ENCODE results near the gene TRIOBP. TPM values are rescaled to one million over a fixed set of nuclear protein-coding genes. Genes with fewer than 3 reads are reported as not detected.

TRIOBP gene
- total RNA-seq, 2 donors from 2014 or later: 87.2 TPM

DNA sequence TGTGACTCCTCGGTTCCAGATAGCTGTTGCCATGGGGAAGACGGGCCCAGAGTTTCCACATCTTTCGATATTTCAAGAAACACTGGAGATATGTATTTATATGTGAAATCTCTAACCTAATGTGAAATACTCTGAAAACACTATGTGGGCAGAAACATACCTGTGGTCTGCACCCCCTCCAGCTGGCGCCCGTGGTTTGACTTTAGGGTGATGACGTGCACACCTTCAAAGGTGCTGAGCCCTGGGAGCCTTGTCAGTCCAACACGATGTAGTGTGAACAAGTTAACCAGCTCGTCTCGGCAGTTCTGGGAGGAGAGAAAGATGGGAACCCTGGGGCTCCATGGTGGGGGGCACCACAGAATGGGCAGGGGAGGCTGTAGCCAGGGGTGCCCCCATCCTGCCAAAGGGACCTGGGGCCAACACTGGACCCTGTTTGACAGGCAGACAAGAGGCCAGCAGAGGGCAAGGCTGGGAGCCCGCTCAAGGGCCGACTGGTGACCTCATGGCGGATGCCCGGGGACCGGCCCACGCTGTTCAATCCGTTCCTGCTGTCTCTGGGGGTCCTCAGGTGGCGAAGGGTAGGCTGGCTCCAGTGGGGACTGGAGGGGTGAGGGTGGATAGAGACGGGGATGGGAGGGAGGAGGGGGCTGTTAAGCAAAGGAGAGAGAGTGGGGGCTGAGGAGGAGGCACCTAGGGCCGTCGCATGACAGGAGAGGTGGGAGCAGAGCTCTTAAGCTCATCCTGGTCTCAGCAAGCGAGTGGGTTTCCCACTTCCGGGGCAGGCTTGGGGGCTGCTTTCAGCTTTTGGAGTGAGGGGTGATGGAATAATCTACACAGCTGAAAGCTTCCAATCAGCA, 43.8 kb downstream of the TRIOBP start:
- ATAC-seq: no peak
- no peak for DNase-seq
- intact Hi-C loops (cut with DNase I, micrococcal nuclease): no loop called here

GRCh38 chr22:37741312-37741795, 44.5 kb downstream of the TRIOBP start:
- DNase-seq: peak; percentile 64 to 86
- intact Hi-C loops (cut with DNase I, micrococcal nuclease): no loop called here
- no peak for ATAC-seq

DNA sequence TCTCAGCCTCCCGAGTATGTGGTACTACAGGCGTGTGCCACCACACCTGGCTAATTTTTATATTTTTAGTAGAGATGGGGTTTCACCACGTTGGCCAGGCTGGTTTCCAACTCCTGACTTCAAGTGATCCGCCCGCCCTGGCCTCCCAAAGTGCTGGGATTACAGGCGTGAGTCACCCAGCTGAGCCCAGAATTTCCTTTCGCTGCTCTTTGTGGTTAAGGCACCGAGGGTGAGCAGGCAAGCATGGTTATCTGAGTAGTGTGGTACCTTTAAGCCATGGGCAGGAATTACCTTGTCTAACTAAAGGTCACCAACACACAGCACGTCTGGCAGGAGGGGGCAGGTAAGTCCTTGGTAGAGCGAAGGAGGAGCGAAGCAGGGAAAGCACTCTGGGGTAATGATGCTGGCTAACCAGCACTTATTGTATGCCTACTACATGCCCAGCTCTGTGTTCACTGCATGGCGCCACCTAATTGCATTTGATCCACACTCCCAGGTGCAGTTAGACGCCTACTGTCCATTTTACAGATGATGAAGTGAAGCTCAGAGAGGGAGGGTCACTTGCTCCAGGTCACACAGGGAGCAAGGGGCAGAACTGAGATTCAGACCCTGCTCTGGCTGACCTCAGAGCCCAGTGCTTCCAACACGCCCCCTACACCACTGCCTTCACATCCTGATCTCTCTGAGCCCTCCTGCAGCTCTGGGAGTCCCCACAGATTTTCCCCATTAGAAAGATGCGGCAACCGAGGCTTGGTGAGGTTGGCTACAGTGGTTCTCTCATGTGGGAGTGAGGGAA, 45.7 kb downstream of the TRIOBP start:
- intact Hi-C loops (cut with DNase I, micrococcal nuclease): no loop called here
- ATAC-seq: no peak
- no peak for DNase-seq

DNA sequence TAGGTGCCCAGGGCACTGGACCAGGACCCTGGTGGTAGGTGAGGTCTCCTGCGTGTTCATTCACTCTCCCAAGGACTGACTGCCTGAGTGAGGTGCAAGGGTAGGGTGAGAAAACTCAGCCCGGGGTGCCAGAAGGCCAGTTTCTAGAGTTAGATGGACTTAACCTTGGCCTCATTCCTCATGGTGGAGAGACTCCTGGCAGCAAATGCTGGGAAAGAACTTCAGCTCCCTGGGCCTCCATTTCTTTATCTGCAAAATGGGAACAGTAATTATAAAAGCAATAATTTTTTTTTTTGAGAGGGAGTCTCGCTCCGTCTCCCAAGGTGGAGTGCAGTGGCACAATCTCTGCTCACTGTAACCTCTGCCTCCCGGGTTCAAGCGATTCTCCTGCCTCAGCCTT, 47.7 kb downstream of the TRIOBP start:
- intact Hi-C loops (cut with DNase I, micrococcal nuclease): no loop called here
- ATAC-seq (no peak), DNase-seq (no peak)

DNA sequence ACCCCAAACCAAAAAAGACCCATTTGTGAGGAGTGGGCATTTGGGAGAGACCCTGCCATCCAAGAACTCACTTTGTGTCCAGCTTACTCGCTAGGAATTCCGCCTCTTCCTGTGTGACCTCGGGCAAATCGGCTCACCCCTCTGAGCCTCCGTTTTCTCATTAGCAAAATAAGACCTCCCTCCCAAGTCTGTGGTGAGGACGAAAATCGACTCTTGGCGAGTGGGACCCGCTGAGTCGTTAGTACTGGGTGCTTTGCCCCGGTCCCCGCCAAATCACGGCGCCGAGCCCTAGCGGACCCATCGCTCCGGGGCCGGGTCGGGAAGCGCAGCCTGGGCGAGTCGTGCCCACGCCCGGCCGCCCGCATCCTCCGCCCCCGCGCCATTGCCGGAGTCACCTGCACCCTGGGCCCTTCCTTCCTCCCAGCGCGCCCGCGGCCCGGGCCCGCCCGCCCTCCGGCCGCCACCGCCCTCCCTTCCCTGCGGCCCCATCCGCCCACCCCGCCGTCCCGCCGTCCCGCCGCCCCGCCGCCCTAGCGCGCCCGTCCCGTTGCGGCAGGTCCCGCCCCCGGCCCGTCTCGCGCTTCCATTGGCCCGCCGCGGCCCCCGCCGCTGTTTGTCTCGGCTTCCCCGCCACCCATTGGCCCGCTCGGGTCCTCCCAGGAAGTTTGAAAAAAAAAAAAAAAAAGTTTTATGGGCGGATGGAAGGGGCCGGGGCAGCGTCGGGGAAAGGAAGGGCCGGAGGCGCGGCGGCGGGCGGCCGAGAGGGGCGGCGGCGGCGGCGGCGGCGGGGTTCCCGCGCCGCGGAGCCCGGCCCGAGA, 48.9 kb downstream of the TRIOBP start:
- ATAC-seq (peak; percentile 80), DNase-seq (peak; percentile 91 to 94)
- intact Hi-C loops (cut with DNase I, micrococcal nuclease): no loop called here

DNA sequence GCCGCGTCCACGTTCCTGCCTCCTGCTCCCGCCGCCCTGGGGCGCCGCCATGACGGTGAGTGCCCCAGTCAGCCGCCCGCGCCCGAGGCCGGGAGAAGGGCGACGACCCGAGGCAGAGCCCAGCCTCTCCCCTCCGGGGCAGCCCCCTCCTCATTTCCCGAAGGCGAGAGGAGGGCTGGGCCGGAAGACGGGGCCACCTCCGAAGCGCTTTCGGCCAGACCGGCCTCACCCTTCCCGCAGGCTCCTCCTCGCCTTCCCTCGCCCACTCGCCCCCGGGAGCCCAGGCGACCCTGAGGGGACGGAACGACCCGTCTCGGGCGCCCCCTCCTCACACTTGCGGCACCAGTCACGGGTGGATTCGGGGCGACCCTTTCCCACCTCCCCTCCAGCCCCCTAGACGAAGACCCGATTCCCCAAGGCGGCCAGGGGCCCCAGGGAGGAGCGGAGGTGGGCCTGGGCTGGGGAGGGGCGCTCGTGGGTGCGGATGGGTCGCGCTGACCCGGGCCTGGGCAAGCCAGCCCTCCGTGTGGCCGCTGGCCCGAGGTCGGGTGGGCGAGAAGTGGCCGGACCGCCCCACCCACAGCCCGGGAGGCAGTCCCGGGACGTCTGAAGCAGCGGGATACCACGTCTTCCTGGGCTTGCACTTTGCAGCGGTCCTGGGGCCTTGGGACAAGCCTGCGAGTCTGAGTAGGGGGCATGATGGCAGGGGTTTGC, 49.7 kb downstream of the TRIOBP start:
- intact Hi-C loops (cut with DNase I, micrococcal nuclease): no loop called here
- peak; percentile 44 for ATAC-seq
- no peak for DNase-seq

DNA sequence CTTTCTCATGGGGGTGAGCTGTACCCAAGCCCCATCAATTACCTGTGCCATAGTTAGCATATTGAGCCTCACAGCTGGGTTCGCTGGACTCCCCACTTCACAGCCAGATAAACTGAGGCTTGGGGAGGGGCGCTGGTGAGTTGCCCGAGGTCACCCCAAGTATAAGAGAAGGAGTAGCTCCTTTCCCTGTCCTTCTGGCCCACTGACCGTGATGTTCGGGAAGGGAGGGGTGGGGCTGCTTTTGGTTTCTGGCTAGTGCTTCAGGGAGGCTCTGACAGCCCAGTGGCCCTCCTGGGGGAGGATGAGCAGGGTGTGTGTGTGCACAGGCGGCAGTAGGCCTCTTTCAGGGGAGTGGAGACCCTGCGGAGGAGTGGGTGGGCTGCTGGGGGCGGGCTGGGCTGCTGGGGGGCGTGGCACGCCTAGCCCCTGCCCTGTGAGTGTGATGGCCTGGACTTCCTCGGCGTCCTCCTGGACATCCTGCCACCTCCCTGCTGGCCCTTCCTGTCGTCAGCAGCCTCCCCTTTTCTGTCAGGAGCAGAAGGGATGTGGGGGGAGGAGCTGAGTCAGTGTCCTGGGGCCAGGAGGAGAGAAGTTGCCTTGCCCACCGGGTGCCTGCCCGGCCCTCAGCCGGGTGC, 50.3 kb downstream of the TRIOBP start:
- intact Hi-C loops (cut with DNase I, micrococcal nuclease): no loop called here
- peak in 1 of 2 donors; percentile 65 for DNase-seq

DNA sequence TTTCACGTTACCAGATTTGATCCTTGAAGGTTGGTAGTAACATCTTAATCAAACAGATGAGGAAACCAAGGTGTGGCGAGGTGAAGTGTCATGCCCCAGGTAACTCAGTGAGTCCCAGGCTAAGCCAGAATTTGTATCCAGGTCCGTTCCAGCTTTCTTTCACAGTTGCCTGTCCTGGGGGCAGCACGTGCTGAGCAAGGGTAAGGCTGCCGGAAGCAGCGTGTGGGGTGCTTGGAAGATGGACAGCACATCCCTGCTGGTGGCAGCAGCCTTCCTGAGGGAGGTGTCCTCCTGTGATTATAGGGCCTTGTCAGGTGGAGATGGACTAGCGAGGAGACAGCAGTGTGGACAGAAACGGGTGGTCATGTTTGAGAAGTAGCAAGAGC, 50.9 kb downstream of the TRIOBP start:
- ATAC-seq (no peak), DNase-seq (no peak)
- intact Hi-C loops (cut with DNase I, micrococcal nuclease): no loop called here

More for the DNA sequence above, 50.3 kb downstream of the TRIOBP start:
- peak; percentile 4 for ATAC-seq

DNA sequence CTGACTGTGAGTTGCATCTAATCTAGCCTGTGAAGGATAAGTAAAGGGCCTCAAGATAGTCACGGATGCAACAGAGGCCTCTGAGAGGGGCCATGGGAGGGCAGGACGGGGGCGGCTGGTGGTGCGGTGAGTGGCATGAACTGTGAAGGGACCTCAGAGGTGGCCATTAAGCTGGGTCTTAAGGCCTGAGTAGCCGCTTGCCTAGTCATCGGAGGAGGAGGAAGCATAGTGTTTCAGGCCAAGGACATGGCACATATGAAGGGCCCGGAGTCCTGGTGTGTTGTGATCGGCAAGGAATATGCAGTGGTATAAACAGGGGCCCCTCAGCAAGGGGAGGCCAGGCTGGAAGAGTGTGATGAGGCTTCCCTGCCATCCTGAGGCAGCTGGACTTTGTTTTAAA, 51.8 kb downstream of the TRIOBP start:
- intact Hi-C loops (cut with DNase I, micrococcal nuclease): no loop called here
- DNase-seq (no peak), ATAC-seq (no peak)

DNA sequence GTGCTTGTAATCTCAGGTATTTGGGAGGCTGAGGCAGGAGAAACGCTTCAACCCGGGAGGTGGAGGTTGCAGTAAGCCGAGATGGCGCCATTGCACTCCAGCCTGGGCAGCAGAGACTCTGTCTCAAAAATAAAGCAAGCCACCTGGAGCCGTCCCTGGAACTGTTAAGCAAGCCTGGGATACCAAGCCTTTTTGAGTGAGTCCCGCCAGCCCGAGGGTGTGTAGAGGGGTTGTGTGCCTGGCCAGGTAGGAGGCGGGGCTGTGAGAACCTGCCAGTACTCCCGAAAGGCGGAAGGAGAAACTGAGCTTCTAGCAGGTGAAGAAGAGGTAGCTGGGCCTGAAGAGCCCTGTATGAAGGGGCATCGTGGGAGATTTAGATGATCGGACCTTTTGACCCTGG, 52.4 kb downstream of the TRIOBP start:
- ATAC-seq (no peak), DNase-seq (no peak)
- intact Hi-C loops (cut with DNase I, micrococcal nuclease): no loop called here

- DNase-seq: no peak
- ATAC-seq: no peak
- intact Hi-C loops (cut with DNase I, micrococcal nuclease): no loop called here
These were observed 53.2 kb downstream of the TRIOBP start for GRCh38 chr22:37749831-37750595.

- no peak for ATAC-seq
- intact Hi-C loops (cut with DNase I, micrococcal nuclease): no loop called here
- no peak for DNase-seq
These were observed 53.8 kb downstream of the TRIOBP start for GRCh38 chr22:37750596-37751162.

GRCh38 chr22:37751449-37752188, 54.8 kb downstream of the TRIOBP start:
- DNase-seq: no peak
- intact Hi-C loops (cut with DNase I, micrococcal nuclease): no loop called here
- peak; percentile 16 for ATAC-seq

GRCh38 chr22:37752189-37753087, 55.6 kb downstream of the TRIOBP start:
- intact Hi-C loops (cut with DNase I, micrococcal nuclease): no loop called here
- ATAC-seq: peak; percentile 75
- peak; percentile 83 to 88 for DNase-seq

- ATAC-seq (no peak), DNase-seq (no peak)
- intact Hi-C loops (cut with DNase I, micrococcal nuclease): no loop called here
These were observed 56.9 kb downstream of the TRIOBP start for GRCh38 chr22:37753746-37754145.

All from left colon (tissue), 2 donors.